ENCODE data around the gene SYNJ2.

The SYNJ2 gene

DNA sequence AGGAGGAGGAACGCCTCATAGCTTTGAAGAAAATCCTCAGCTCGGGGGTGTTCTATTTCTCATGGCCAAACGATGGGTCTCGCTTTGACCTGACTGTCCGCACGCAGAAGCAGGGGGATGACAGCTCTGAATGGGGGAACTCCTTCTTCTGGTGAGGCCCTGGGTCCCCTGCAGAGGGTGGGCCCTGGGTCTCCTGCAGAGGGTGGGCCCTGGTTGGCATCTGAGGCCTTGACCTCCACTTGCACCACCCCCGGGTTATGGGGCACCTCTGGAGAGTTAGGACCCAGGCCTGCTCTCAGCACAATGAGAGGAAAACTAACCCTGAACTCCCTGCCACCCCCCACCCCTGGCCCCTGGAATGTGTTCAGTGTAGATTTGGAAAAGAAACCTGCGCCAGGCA lies 47.2 kb downstream of the SYNJ2 start:
- H2AFZ ChIP-seq (ENCODE audit: low read depth), result no peak overlapping the region
- H3K79me2 ChIP-seq (ENCODE audit: insufficient read depth, low read depth), result no peaks in the 10 kb centered on the region
- H3K4me1 ChIP-seq (ENCODE audit: low read depth, poor library complexity, severe bottlenecking), result no peaks in the 10 kb centered on the region
- no peak overlapping the region for H3K4me3 ChIP-seq (IDR thresholded peaks at IDR 0.05; ENCODE audit: insufficient read depth, low read depth, low read length)
- H3K27ac ChIP-seq, result no peak overlapping the region
- no peak overlapping the region for H3K9ac ChIP-seq
- TF ChIP-seq CTCF (conservative IDR thresholded peaks at IDR 0.05; ENCODE audit: low read depth, low read length), result no peak
- H3K4me2 ChIP-seq, result no peak overlapping the region
- no peaks in the 10 kb centered on the region for H3K36me3 ChIP-seq (ENCODE audit: insufficient read depth)
- H3K27me3 ChIP-seq (ENCODE audit: insufficient read depth, low read depth), result no peaks in the 10 kb centered on the region
- no peaks in the 10 kb centered on the region for H4K20me1 ChIP-seq (ENCODE audit: insufficient read depth)

- Histone ChIP-seq H2AFZ (ENCODE audit: low read depth) (no peak overlapping the region), H3K4me1 (ENCODE audit: low read depth, poor library complexity, severe bottlenecking) (no peaks in the 10 kb centered on the region)
These were observed 48.1 kb downstream of the SYNJ2 start for GRCh38 chr6:158029668-158030230.

DNA sequence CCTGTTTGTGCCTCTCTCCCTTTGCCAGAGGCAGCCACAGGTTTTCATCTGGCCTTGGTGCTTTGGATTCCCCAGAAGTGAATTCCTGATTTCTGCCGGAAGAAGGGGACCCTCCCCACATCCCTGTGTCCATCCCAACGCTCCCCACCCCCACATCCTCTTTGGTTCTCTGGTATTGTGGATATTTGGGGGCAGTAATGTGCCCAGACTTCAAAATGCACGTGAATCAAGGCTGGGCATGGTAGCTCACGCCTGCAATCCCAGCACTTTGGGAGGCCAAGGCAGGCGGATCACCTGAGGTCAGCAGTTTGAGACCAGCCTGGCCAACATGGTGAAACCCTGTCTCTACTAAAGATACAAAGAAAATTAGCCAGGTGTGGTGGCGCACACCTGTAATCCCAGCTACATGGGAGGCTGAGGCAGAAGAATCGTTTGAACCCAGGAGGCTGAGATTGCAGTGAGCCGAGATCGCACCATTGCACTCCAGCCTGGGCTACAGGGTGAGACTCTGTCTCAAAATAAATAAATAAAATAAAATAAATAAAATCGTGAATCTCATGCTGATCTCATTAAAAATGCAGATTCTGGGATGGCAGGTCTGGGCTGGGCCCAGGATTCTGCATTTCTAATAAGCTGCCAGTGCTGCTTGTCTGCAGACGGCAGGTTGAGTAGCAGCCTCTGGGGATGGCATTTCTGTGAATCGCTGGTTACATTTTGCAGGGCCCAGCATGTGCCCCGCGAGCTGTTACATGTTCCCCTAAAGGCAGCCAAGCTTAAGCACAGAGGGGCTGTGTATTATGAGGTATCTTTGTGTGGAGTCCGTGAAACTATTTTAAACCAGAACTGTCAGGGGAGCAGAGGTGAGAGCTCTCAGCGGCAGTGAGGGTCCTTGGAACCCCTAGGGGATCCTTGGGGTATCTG lies 49.0 kb downstream of the SYNJ2 start:
- Histone ChIP-seq H3K4me2 (no peak overlapping the region), H3K79me2 (ENCODE audit: insufficient read depth, low read depth) (no peaks in the 10 kb centered on the region), H4K20me1 (ENCODE audit: insufficient read depth) (no peaks in the 10 kb centered on the region), H3K27ac (no peak overlapping the region), H3K36me3 (ENCODE audit: insufficient read depth) (no peaks in the 10 kb centered on the region), H3K4me3 (IDR thresholded peaks at IDR 0.05; ENCODE audit: insufficient read depth, low read depth, low read length) (no peak overlapping the region), H3K9ac (no peak overlapping the region), H2AFZ (ENCODE audit: low read depth) (no peak overlapping the region), H3K4me1 (ENCODE audit: low read depth, poor library complexity, severe bottlenecking) (no peaks in the 10 kb centered on the region), H3K27me3 (ENCODE audit: insufficient read depth, low read depth) (no peaks in the 10 kb centered on the region)
- TF ChIP-seq CTCF (conservative IDR thresholded peaks at IDR 0.05; ENCODE audit: low read depth, low read length), result no peak

More at GRCh38 chr6:158029668-158030230, 48.1 kb downstream of the SYNJ2 start:
- H3K4me3 ChIP-seq (IDR thresholded peaks at IDR 0.05; ENCODE audit: insufficient read depth, low read depth, low read length), result no peak overlapping the region
- no peaks in the 10 kb centered on the region for H3K79me2 ChIP-seq (ENCODE audit: insufficient read depth, low read depth)
- no peak overlapping the region for H3K27ac ChIP-seq
- no peaks in the 10 kb centered on the region for H3K27me3 ChIP-seq (ENCODE audit: insufficient read depth, low read depth)
- H3K4me2 ChIP-seq, result no peak overlapping the region
- H4K20me1 ChIP-seq (ENCODE audit: insufficient read depth), result no peaks in the 10 kb centered on the region
- H3K9ac ChIP-seq, result no peak overlapping the region
- TF ChIP-seq CTCF (conservative IDR thresholded peaks at IDR 0.05; ENCODE audit: low read depth, low read length), result no peak
- no peaks in the 10 kb centered on the region for H3K36me3 ChIP-seq (ENCODE audit: insufficient read depth)

DNA sequence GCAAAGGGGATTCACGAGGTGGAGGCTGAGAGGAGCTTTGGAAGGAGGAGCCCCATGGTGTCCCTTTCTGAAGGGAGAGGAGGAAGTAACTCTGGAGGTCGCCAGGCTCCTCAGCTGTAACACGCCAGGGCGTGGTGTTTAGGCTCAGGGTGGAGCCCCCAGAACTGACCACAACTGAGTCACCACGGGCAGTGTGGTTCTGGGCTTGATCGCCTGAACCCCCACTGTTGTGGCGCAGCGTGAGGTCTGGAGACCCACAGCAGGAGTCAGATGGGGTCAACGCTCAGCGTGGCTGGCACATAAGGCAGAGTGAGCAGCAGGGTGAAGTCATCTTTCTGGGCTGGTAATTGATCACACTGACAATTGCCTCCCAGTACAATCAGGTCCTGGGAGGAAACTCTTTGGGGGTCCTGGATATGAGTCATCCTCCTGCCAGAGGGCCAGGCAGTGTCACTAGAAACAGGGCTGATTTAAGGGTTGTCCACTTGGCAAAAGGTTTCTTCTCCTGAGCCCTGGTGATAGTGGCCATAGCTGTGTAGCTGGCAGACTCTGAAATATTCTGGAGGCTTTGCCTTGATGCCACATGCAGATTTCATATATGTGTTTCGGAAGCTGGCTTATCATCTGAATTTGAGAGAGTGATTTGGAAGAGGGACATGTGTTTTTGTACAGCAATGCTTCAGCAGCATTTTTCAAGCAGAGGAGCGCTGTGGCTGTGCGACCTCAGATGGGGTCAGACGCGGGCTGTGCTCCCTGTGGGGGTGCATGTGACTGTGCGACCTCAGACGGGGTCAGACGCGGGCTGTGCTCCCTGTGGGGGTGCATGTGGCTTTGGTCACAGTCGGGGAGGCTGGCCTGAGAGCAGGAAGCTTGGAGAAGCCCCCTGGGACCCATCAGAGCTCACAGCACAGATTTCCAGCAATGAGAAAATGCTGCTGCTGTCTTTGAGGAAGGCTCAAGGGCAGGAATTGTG lies 50.0 kb downstream of the SYNJ2 start:
- H3K4me1 ChIP-seq (ENCODE audit: low read depth, poor library complexity, severe bottlenecking), result no peaks in the 10 kb centered on the region
- no peak overlapping the region for H3K9ac ChIP-seq
- no peaks in the 10 kb centered on the region for H3K79me2 ChIP-seq (ENCODE audit: insufficient read depth, low read depth)
- H3K4me2 ChIP-seq, result no peak overlapping the region
- H4K20me1 ChIP-seq (ENCODE audit: insufficient read depth), result no peaks in the 10 kb centered on the region
- H3K27ac ChIP-seq, result no peak overlapping the region
- H3K36me3 ChIP-seq (ENCODE audit: insufficient read depth), result no peaks in the 10 kb centered on the region
- no peaks in the 10 kb centered on the region for H3K27me3 ChIP-seq (ENCODE audit: insufficient read depth, low read depth)
- H3K4me3 ChIP-seq (IDR thresholded peaks at IDR 0.05; ENCODE audit: insufficient read depth, low read depth, low read length), result no peak overlapping the region
- no peak overlapping the region for H2AFZ ChIP-seq (ENCODE audit: low read depth)
- TF ChIP-seq CTCF (conservative IDR thresholded peaks at IDR 0.05; ENCODE audit: low read depth, low read length), result no peak
